ENCODE results near the gene CMPK1.
A peak's percentile ranks its signal among the peaks of the same experiment; 100 is the strongest.

CMPK1 gene

GRCh38 chr1:47330212-47330611 is 3.4 kb upstream of the CMPK1 start:
- TF ChIP-seq CTCF (IDR thresholded peaks at IDR 0.05; ENCODE audit: insufficient read depth, low read depth, low read length, missing control alignments), result no peak
- no peak overlapping the region for H3K4me3 ChIP-seq (ENCODE audit: low read length)
- no peak for DNase-seq (ENCODE audit: low read depth)

GRCh38 chr1:47331875-47332274 is 1.7 kb upstream of the CMPK1 start:
- H3K4me3 ChIP-seq (ENCODE audit: low read length), result no peak overlapping the region
- DNase-seq (ENCODE audit: low read depth), result no peak
- TF ChIP-seq CTCF (IDR thresholded peaks at IDR 0.05; ENCODE audit: insufficient read depth, low read depth, low read length, missing control alignments), result no peak

GRCh38 chr1:47332779-47333577 is 612 bp upstream of the CMPK1 start:
- no peak for DNase-seq (ENCODE audit: low read depth)
- TF ChIP-seq CTCF (IDR thresholded peaks at IDR 0.05; ENCODE audit: insufficient read depth, low read depth, low read length, missing control alignments), result no peak
- peak overlapping the region; percentile 61 for H3K4me3 ChIP-seq (ENCODE audit: low read length)

GRCh38 chr1:47333922-47334764 is 553 bp downstream of the CMPK1 start:
- DNase-seq (ENCODE audit: low read depth), result peak; percentile 80
- no peak for TF ChIP-seq CTCF (IDR thresholded peaks at IDR 0.05; ENCODE audit: insufficient read depth, low read depth, low read length, missing control alignments)
- H3K4me3 ChIP-seq (ENCODE audit: low read length), result peak overlapping the region; percentile 89

- peak overlapping the region; percentile 89 for H3K4me3 ChIP-seq (ENCODE audit: low read length)
- DNase-seq (ENCODE audit: low read depth), result no peak
- no peak for TF ChIP-seq CTCF (IDR thresholded peaks at IDR 0.05; ENCODE audit: insufficient read depth, low read depth, low read length, missing control alignments)
These were observed 1.3 kb downstream of the CMPK1 start for GRCh38 chr1:47334765-47335435.

- DNase-seq (ENCODE audit: low read depth), result no peak
- H3K4me3 ChIP-seq (ENCODE audit: low read length), result no peak overlapping the region
- TF ChIP-seq CTCF (IDR thresholded peaks at IDR 0.05; ENCODE audit: insufficient read depth, low read depth, low read length, missing control alignments), result no peak
These were observed 3.8 kb downstream of the CMPK1 start for GRCh38 chr1:47337350-47337749.
